HEK293 (cell line): Measurements from ENCODE around the gene NENF.
"Not testable (repeated sequence)": the region's sequence is repeated elsewhere in the genome, so short reads cannot be mapped to it uniquely, and the experiment has no call there.

Experiments
- CTCF ChIA-PET: fragments of 350-600 bp; formaldehyde crosslinking; extraction: SDS; loops from one replicate; lab custom pipeline; 2021; ENCODE audit warnings: antibody characterized with exemption; lab: Yijun Ruan, JAX
- POLR2A ChIA-PET: fragments of 300-600 bp; formaldehyde crosslinking; extraction: SDS; loops from one replicate; lab custom pipeline; 2020; ENCODE audit warnings: antibody characterized with exemption, inconsistent platforms; lab: Yijun Ruan, JAX
- H3K27ac ChIP-seq: fragments of 200-500 bp; sonication (Bioruptor generic); 2 replicates; pipeline ENCODE4 v1.5.1; 2014; ENCODE audit warnings: low read depth, low read length, control low read depth, inconsistent platforms; ENCODE audit errors: extremely low read depth
- H3K36me3 ChIP-seq, 2 experiments: fragments of 200-500 bp in 1 of 2; sonication (Bioruptor generic) in 1 of 2; 1 replicate in 1 of 2; 2 replicates in 1 of 2; pipeline ENCODE4 v1.5.1; 2014 to 2017; ENCODE audit warnings: inconsistent platforms in 2 of 2, low read length in 2 of 2; ENCODE audit not compliant: control insufficient read depth in 2 of 2, insufficient read depth in 1 of 2
- H3K4me1 ChIP-seq: fragments of 200-500 bp; sonication (Bioruptor generic); 2 replicates; pipeline ENCODE4 v1.5.1; 2014; ENCODE audit warnings: mild to moderate bottlenecking, low read length, inconsistent platforms; ENCODE audit not compliant: control insufficient read depth, insufficient read depth
- H3K4me3 ChIP-seq: 2 replicates; pipeline ENCODE4 v1.5.1; 2011; ENCODE audit warnings: low read depth, mild to moderate bottlenecking, control low read depth, low read length, moderate library complexity
- H3K9me3 ChIP-seq: fragments of 200-500 bp; sonication (Bioruptor generic); 2 replicates; pipeline ENCODE4 v1.5.1; 2014; ENCODE audit warnings: low read depth, low read length, inconsistent platforms; ENCODE audit not compliant: control insufficient read depth, insufficient read depth
- FEZF1 ChIP-seq: fragments of 450-650 bp; formaldehyde crosslinking; IDR thresholded peaks from 2 replicates; pipeline ENCODE4 v1.5.1; 2016; ENCODE audit warnings: missing biosample characterization, missing genetic modification characterization
- HOXC10 ChIP-seq: sonication (generic); formaldehyde crosslinking; IDR thresholded peaks from 2 replicates; pipeline ENCODE4 v1.8.1; 2023; ENCODE audit warnings: mild to moderate bottlenecking, missing genetic modification reagents
- IKZF3 ChIP-seq: fragments of 450-650 bp; IDR thresholded peaks from 2 replicates; pipeline ENCODE4 v1.5.0; 2018; ENCODE audit warnings: missing biosample characterization, mild to moderate bottlenecking, missing genetic modification characterization, moderate library complexity
- KLF10 ChIP-seq: fragments of 450-650 bp; IDR thresholded peaks from 2 replicates; pipeline ENCODE4 v1.5.1; 2018; ENCODE audit warnings: missing biosample characterization, mild to moderate bottlenecking, missing genetic modification characterization
- MYNN ChIP-seq: fragments of 450-650 bp; formaldehyde crosslinking; IDR thresholded peaks from 2 replicates; pipeline ENCODE4 v1.5.1; 2016; ENCODE audit warnings: missing biosample characterization, missing genetic modification characterization, borderline replicate concordance
- TSHZ1 ChIP-seq: fragments of 450-650 bp; formaldehyde crosslinking; IDR thresholded peaks from 2 replicates; pipeline ENCODE4 v1.5.1; 2016; ENCODE audit warnings: missing biosample characterization, missing genetic modification characterization, borderline replicate concordance
- ZBTB17 ChIP-seq: fragments of 450-650 bp; formaldehyde crosslinking; IDR thresholded peaks from 2 replicates; pipeline ENCODE4 v1.5.1; 2016; ENCODE audit warnings: missing biosample characterization, missing genetic modification characterization
- ZBTB21 ChIP-seq: fragments of 450-650 bp; formaldehyde crosslinking; IDR thresholded peaks from 2 replicates; pipeline ENCODE4 v1.5.1; 2017; ENCODE audit warnings: missing biosample characterization, missing genetic modification characterization
- ZFP69B ChIP-seq: fragments of 450-650 bp; formaldehyde crosslinking; IDR thresholded peaks from 2 replicates; pipeline ENCODE4 v1.5.1; 2016; ENCODE audit warnings: missing biosample characterization, missing genetic modification characterization
- ZNF146 ChIP-seq: fragments of 450-650 bp; formaldehyde crosslinking; IDR thresholded peaks from 2 replicates; pipeline ENCODE4 v1.5.1; 2016; ENCODE audit warnings: missing biosample characterization, missing genetic modification characterization
- ZNF175 ChIP-seq: fragments of 450-650 bp; formaldehyde crosslinking; IDR thresholded peaks from 2 replicates; pipeline ENCODE4 v1.5.1; 2016; ENCODE audit warnings: missing biosample characterization, missing genetic modification characterization
- ZNF221 ChIP-seq: fragments of 450-650 bp; formaldehyde crosslinking; IDR thresholded peaks from 2 replicates; pipeline ENCODE4 v1.5.1; 2017; ENCODE audit warnings: missing biosample characterization, missing genetic modification characterization, borderline replicate concordance
- ZNF24 ChIP-seq: fragments of 450-650 bp; formaldehyde crosslinking; IDR thresholded peaks from 2 replicates; pipeline ENCODE4 v1.5.1; 2016; ENCODE audit warnings: missing biosample characterization, missing genetic modification characterization
- ZNF280D ChIP-seq: fragments of 450-650 bp; formaldehyde crosslinking; IDR thresholded peaks from 2 replicates; pipeline ENCODE4 v1.5.1; 2016; ENCODE audit warnings: missing biosample characterization, missing genetic modification characterization
- ZNF366 ChIP-seq: fragments of 450-650 bp; formaldehyde crosslinking; conservative IDR thresholded peaks from 2 replicates; pipeline ENCODE4 v1.5.1; 2016; ENCODE audit warnings: missing biosample characterization, missing genetic modification characterization
- ZNF560 ChIP-seq: fragments of 450-650 bp; formaldehyde crosslinking; IDR thresholded peaks from 2 replicates; pipeline ENCODE4 v1.5.1; 2017; ENCODE audit warnings: missing biosample characterization, missing genetic modification characterization, borderline replicate concordance
- ZNF580 ChIP-seq: fragments of 450-650 bp; formaldehyde crosslinking; IDR thresholded peaks from 2 replicates; pipeline ENCODE4 v1.5.1; 2016; ENCODE audit warnings: missing biosample characterization, missing genetic modification characterization
- ZNF629 ChIP-seq: fragments of 450-650 bp; formaldehyde crosslinking; IDR thresholded peaks from 2 replicates; pipeline ENCODE4 v1.5.1; 2017; ENCODE audit warnings: missing biosample characterization, missing genetic modification characterization
- ZNF654 ChIP-seq: fragments of 450-650 bp; formaldehyde crosslinking; IDR thresholded peaks from 2 replicates; pipeline ENCODE4 v1.5.1; 2016; ENCODE audit warnings: low read depth, missing biosample characterization, missing genetic modification characterization
- ZNF768 ChIP-seq: fragments of 450-650 bp; formaldehyde crosslinking; IDR thresholded peaks from 2 replicates; pipeline ENCODE4 v1.5.1; 2018; ENCODE audit warnings: missing biosample characterization, mild to moderate bottlenecking, missing genetic modification characterization
- ZNF830 ChIP-seq: fragments of 450-650 bp; IDR thresholded peaks from 2 replicates; pipeline ENCODE4 v1.5.0; 2018; ENCODE audit warnings: missing biosample characterization, missing genetic modification characterization, low read depth, mild to moderate bottlenecking, moderate library complexity
- ZSCAN18 ChIP-seq: fragments of 450-650 bp; formaldehyde crosslinking; IDR thresholded peaks from 2 replicates; pipeline ENCODE4 v1.5.1; 2016; ENCODE audit warnings: missing biosample characterization, missing genetic modification characterization
- ZSCAN5A ChIP-seq: fragments of 450-650 bp; formaldehyde crosslinking; IDR thresholded peaks from 2 replicates; pipeline ENCODE4 v1.5.1; 2016; ENCODE audit warnings: missing biosample characterization, missing genetic modification characterization

NENF gene

GRCh38 chr1:212475151-212475550, 42.4 kb downstream of the NENF start (continued):
- TF ChIP-seq ZNF560 (tag by site-specific recombination), result no peak
- no peak for TF ChIP-seq ZNF768

- H3K9me3 ChIP-seq, POLR2A ChIA-PET, H3K4me1 ChIP-seq, H3K36me3 ChIP-seq, H3K27ac ChIP-seq, H3K4me3 ChIP-seq: not testable (repeated sequence)
- TF ChIP-seq ZNF580 (tag by site-specific recombination), result 0 out of 2 replicates have a peak, but pooled peaks have one; percentile 13
- peak; percentile 100 for TF ChIP-seq ZNF146 (tag by site-specific recombination)
- peak; percentile 56; the same call in 1 of the 2 replicates for TF ChIP-seq ZNF280D
- CTCF ChIA-PET, result interaction anchor here (1.2 to 2.4 kb wide), 4 partner anchors 20 to 519 kb away, joined by 5 to 12 read pairs (median 7); no protein-coding TSS in a partner anchor
These were observed 43.1 kb downstream of the NENF start for GRCh38 chr1:212475831-212476230.

- ChIA-PET CTCF (interaction anchor here (0.5 to 4.3 kb wide), 67 partner anchors 9 to 1092 kb away, joined by 3 to 34 read pairs (median 5); partner anchors contain the start of genes ATF3, BATF3 and PACC1), POLR2A (interaction anchor here (0.8 to 6.6 kb wide), 3 partner anchors 9 to 132 kb away, joined by 3 to 67 read pairs (median 4); partner anchors contain the start of gene ATF3)
- Histone ChIP-seq H3K27ac (no peak overlapping the region), H3K4me3 (no peak overlapping the region), H3K36me3 (no peaks in the 10 kb centered on the region), H3K4me1 (no peaks in the 10 kb centered on the region), H3K9me3 (no peaks in the 10 kb centered on the region)
- TF ChIP-seq FEZF1 (tag by site-specific recombination) (no peak), ZNF830 (tag by site-specific recombination) (no peak), ZSCAN5A (tag by site-specific recombination) (no peak), ZNF221 (tag by site-specific recombination) (no peak), TSHZ1 (tag by site-specific recombination) (no peak), IKZF3 (tag by site-specific recombination) (no peak), ZNF366 (tag by site-specific recombination) (peak; percentile 55), MYNN (no peak), ZSCAN18 (tag by site-specific recombination) (no peak), HOXC10 (no peak), ZBTB17 (tag by site-specific recombination) (peak; percentile 64), ZNF175 (tag by site-specific recombination) (no peak), ZFP69B (tag by site-specific recombination) (no peak), ZNF24 (tag by site-specific recombination) (no peak), ZBTB21 (tag by site-specific recombination) (no peak), KLF10 (tag by site-specific recombination) (0 out of 2 replicates have a peak, but pooled peaks have one; percentile 28), ZNF654 (tag by site-specific recombination) (peak; percentile 96), ZNF629 (tag by site-specific recombination) (peak; percentile 26; the same call in 1 of the 2 replicates)
These were observed 44.4 kb downstream of the NENF start for GRCh38 chr1:212477014-212477679.
